ENCODE results near the gene HOXB4. TPM values are rescaled to one million over a fixed set of nuclear protein-coding genes. Genes with fewer than 3 reads are reported as not detected.

HOXB4 gene
- total RNA-seq, 1 experiment from 2014 or later: 0.22 TPM

DNA sequence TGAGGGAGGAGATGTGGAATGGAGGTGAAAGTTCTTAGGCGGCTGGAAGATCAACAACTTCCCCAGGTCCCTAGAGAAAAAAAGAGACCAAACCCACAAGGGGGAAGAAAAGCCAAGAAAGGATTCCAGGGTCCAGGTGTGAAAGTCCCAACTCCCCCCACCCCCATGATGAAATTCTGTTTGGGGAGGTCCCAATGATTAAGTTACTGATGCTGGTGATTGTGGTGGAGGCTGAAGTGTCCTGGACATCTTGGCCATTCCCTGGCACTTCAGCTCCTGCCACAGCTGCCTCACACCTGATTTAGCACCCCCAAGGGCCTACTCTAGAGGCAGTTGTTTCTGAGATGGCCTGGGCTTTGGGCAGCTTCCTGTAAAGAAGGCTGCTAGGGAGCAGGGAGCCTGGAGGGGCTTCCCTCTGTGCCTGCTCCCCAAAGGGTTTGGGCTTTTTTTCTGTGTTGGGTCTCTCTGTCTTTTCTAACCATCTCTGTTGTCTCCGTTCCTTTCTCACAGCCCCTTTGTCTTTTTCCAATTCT lies 13.1 kb downstream of the HOXB4 start:
- Histone ChIP-seq H3K4me3 (ENCODE audit: low read length) (no peak overlapping the region), H3K4me2 (ENCODE audit: low read length) (no peak overlapping the region), H3K9me3 (ENCODE audit: low read length) (no peaks in the 10 kb centered on the region), H3K9ac (ENCODE audit: low read length) (no peak overlapping the region), H4K20me1 (ENCODE audit: low read length) (no peaks in the 10 kb centered on the region), H3K36me3 (ENCODE audit: low read depth, low read length) (no peaks in the 10 kb centered on the region), H3K4me1 (ENCODE audit: insufficient read depth, low read length) (no peaks in the 10 kb centered on the region), H3F3A (ENCODE audit: low read length, unreplicated experiment) (no peaks in the 10 kb centered on the region), H3K79me2 (ENCODE audit: low read length) (no peaks in the 10 kb centered on the region), H3K27ac (ENCODE audit: low read length) (no peak overlapping the region), H2AFZ (ENCODE audit: low read length) (no peak overlapping the region), H3K27me3 (ENCODE audit: low read length) (no peaks in the 10 kb centered on the region), H3K9me2 (replicated peaks; ENCODE audit: low read length) (no peaks in the 10 kb centered on the region)
- no peak for DNase-seq
- ChIA-PET CTCF (no interaction called here), POLR2A (ENCODE audit: unreplicated experiment) (no interaction called here)
- ATAC-seq: no peak
- no TSS peak for BruUV-seq (replicated peaks)
- TF ChIP-seq EZH2 (IDR thresholded peaks at IDR 0.05; ENCODE audit: low read length, unreplicated experiment) (no peak), EZH2phosphoT487 (IDR thresholded peaks at IDR 0.05; ENCODE audit: borderline replicate concordance, low read length) (no peak)
- TF ChIP-seq, protein P1, sequence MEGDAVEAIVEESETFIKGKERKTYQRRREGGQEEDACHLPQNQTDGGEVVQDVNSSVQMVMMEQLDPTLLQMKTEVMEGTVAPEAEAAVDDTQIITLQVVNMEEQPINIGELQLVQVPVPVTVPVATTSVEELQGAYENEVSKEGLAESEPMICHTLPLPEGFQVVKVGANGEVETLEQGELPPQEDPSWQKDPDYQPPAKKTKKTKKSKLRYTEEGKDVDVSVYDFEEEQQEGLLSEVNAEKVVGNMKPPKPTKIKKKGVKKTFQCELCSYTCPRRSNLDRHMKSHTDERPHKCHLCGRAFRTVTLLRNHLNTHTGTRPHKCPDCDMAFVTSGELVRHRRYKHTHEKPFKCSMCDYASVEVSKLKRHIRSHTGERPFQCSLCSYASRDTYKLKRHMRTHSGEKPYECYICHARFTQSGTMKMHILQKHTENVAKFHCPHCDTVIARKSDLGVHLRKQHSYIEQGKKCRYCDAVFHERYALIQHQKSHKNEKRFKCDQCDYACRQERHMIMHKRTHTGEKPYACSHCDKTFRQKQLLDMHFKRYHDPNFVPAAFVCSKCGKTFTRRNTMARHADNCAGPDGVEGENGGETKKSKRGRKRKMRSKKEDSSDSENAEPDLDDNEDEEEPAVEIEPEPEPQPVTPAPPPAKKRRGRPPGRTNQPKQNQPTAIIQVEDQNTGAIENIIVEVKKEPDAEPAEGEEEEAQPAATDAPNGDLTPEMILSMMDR (conservative IDR thresholded peaks at IDR 0.05; ENCODE audit: low read depth, low read length): no peak
- intact Hi-C loops (cut with micrococcal nuclease): no loop called here

DNA sequence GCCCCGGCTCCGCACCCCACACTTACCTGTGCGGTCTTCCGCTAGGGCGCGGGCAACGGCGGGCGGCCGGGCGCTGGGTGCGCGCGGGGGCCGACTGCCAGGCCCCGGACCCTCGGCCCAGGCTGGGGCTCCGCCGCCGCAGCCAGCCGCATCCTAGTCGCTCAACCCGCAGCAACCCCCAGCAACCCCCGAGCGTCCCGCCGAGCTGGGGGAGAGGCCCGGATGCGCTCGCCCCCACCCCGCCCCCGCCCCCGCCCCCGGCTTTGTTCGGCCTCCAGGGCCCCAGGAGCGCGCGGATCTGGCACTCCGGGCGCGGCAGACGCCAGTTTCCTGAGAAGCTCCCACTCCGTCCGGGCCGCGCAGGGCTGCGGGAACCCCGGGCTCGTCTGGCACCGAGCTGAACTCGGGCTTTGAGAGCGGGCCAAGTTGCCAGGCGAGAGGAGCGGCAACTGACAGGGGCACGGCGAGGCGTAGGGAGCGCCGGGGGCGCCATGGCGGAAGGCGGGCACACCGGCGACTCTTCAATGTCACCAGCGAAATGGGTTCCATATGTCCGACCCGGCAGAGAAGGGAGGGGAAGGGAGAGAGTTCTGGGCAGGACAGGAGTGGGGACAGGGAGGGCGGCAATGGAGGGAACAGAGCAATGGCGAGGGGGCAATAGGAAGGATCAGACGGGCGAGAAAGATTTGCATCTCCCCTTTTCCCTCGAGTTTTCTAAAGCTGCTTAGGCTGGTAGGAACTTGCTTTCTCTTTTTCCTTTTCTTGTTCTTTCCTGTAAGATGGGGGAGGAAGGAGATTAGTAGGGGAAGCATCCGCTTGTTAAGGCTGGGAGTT lies 13.7 kb downstream of the HOXB4 start:
- ATAC-seq (no peak), DNase-seq (no peak)
- Histone ChIP-seq H2AFZ (ENCODE audit: low read length) (no peak overlapping the region), H3K27me3 (ENCODE audit: low read length) (no peaks in the 10 kb centered on the region), H3K4me2 (ENCODE audit: low read length) (no peak overlapping the region), H3K4me3 (ENCODE audit: low read length) (no peak overlapping the region), H3K79me2 (ENCODE audit: low read length) (no peaks in the 10 kb centered on the region), H4K20me1 (ENCODE audit: low read length) (no peaks in the 10 kb centered on the region), H3K9me3 (ENCODE audit: low read length) (no peaks in the 10 kb centered on the region), H3K4me1 (ENCODE audit: insufficient read depth, low read length) (no peaks in the 10 kb centered on the region), H3F3A (ENCODE audit: low read length, unreplicated experiment) (no peaks in the 10 kb centered on the region), H3K9ac (ENCODE audit: low read length) (no peak overlapping the region), H3K27ac (ENCODE audit: low read length) (no peak overlapping the region), H3K36me3 (ENCODE audit: low read depth, low read length) (no peaks in the 10 kb centered on the region), H3K9me2 (replicated peaks; ENCODE audit: low read length) (no peaks in the 10 kb centered on the region)
- intact Hi-C loops (cut with micrococcal nuclease): no loop called here
- POLR2A ChIA-PET (ENCODE audit: unreplicated experiment): no interaction called here
- CTCF ChIA-PET: no interaction called here
- no peak for TF ChIP-seq EZH2 (IDR thresholded peaks at IDR 0.05; ENCODE audit: low read length, unreplicated experiment)
- TF ChIP-seq EZH2phosphoT487 (IDR thresholded peaks at IDR 0.05; ENCODE audit: borderline replicate concordance, low read length): no peak
- TF ChIP-seq, protein P1 (conservative IDR thresholded peaks at IDR 0.05; ENCODE audit: low read depth, low read length): no peak
- BruUV-seq (replicated peaks): no TSS peak

DNA sequence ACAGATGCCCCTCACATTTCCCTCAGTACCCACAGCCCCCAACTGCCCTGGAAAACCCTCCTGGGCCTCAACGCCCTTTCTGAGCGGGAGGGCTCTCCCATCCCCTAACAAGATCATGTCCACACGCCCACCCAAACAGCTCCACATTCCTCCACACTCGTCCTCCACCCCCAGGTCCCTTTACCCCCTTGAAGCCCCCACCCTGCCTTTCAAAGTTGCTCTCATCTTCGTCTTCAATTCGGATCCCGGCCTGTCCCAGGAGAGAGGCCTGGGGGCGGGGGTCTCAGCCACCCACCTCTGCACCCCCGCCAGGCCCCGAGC lies 14.3 kb downstream of the HOXB4 start:
- DNase-seq: no peak
- intact Hi-C loops (cut with micrococcal nuclease): no loop called here
- H2AFZ ChIP-seq (ENCODE audit: low read length): no peak overlapping the region
- POLR2A ChIA-PET (ENCODE audit: unreplicated experiment): no interaction called here
- ATAC-seq: no peak
- H3K4me3 ChIP-seq (ENCODE audit: low read length): no peak overlapping the region
- no peaks in the 10 kb centered on the region for H3K9me3 ChIP-seq (ENCODE audit: low read length)
- CTCF ChIA-PET: no interaction called here
- no peak overlapping the region for H3K27ac ChIP-seq (ENCODE audit: low read length)
- no peak overlapping the region for H3K9ac ChIP-seq (ENCODE audit: low read length)
- H4K20me1 ChIP-seq (ENCODE audit: low read length): no peaks in the 10 kb centered on the region
- H3K9me2 ChIP-seq (replicated peaks; ENCODE audit: low read length): no peaks in the 10 kb centered on the region
- TF ChIP-seq, protein P1 (conservative IDR thresholded peaks at IDR 0.05; ENCODE audit: low read depth, low read length): no peak
- TF ChIP-seq EZH2 (IDR thresholded peaks at IDR 0.05; ENCODE audit: low read length, unreplicated experiment) (no peak), EZH2phosphoT487 (IDR thresholded peaks at IDR 0.05; ENCODE audit: borderline replicate concordance, low read length) (no peak)
- H3K4me2 ChIP-seq (ENCODE audit: low read length): no peak overlapping the region
- H3K27me3 ChIP-seq (ENCODE audit: low read length): no peaks in the 10 kb centered on the region
- no TSS peak for BruUV-seq (replicated peaks)
- H3K36me3 ChIP-seq (ENCODE audit: low read depth, low read length): no peaks in the 10 kb centered on the region
- H3K4me1 ChIP-seq (ENCODE audit: insufficient read depth, low read length): no peaks in the 10 kb centered on the region
- H3K79me2 ChIP-seq (ENCODE audit: low read length): no peaks in the 10 kb centered on the region
- no peaks in the 10 kb centered on the region for H3F3A ChIP-seq (ENCODE audit: low read length, unreplicated experiment)

Measured in PC-3 (cell line).